GM23338 (cell line): Measurements from ENCODE around the gene TMEM132A. TPM values are rescaled to one million over a fixed set of nuclear protein-coding genes. Genes with fewer than 3 reads are reported as not detected.

Experiments used
- ATAC-seq: fragments of 200-7000 bp; cut with Tn5 transposase; 3 replicates; pipeline ENCODE4 v1.9.1; 2020
- DNase-seq: peaks from one replicate; pipeline ENCODE4 v3.0.0-alpha.2; 2015; ENCODE audit warnings: low spot score
- H2AFZ ChIP-seq: fragments of 200-600 bp; sonication (generic); 2 replicates; pipeline ENCODE4 v1.8.0; 2016; ENCODE audit warnings: antibody characterized with exemption, mild to moderate bottlenecking, moderate library complexity
- H3F3A ChIP-seq: fragments of 200-600 bp; sonication (generic); replicated peaks from 2 replicates; pipeline ENCODE4 v1.8.0; 2017; ENCODE audit warnings: antibody characterized with exemption, mixed run types, low read depth
- H3K27ac ChIP-seq: fragments of 200-600 bp; sonication (generic); 2 replicates; pipeline ENCODE4 v1.6.1; 2016; ENCODE audit warnings: low read depth
- H3K27me3 ChIP-seq: fragments of 200-600 bp; sonication (generic); 2 replicates; pipeline ENCODE4 v1.8.0; 2016; ENCODE audit warnings: mild to moderate bottlenecking, mixed run types, moderate library complexity; ENCODE audit not compliant: insufficient read depth
- H3K36me3 ChIP-seq: fragments of 200-600 bp; sonication (generic); 2 replicates; pipeline ENCODE4 v1.8.0; 2016; ENCODE audit warnings: mild to moderate bottlenecking; ENCODE audit not compliant: insufficient read depth
- H3K4me1 ChIP-seq: fragments of 200-600 bp; sonication (generic); 2 replicates; pipeline ENCODE4 v1.8.0; 2016; ENCODE audit warnings: mild to moderate bottlenecking, moderate library complexity; ENCODE audit not compliant: insufficient read depth
- H3K4me2 ChIP-seq: fragments of 200-600 bp; sonication (generic); 2 replicates; pipeline ENCODE4 v1.7.1; 2017; ENCODE audit warnings: mixed run types
- H3K4me3 ChIP-seq: fragments of 200-600 bp; sonication (generic); 2 replicates; pipeline ENCODE4 v1.6.1; 2016; ENCODE audit warnings: mixed run types
- H3K79me2 ChIP-seq: fragments of 200-600 bp; sonication (generic); replicated peaks from 2 replicates; pipeline ENCODE4 v1.8.0; 2017; ENCODE audit warnings: mild to moderate bottlenecking; ENCODE audit not compliant: insufficient read depth
- H3K9me2 ChIP-seq: fragments of 200-600 bp; sonication (generic); 2 replicates; pipeline ENCODE4 v1.8.0; 2017; ENCODE audit not compliant: insufficient read depth
- H4K20me1 ChIP-seq: fragments of 200-600 bp; sonication (generic); replicated peaks from 2 replicates; pipeline ENCODE4 v1.8.0; 2017; ENCODE audit warnings: mild to moderate bottlenecking; ENCODE audit not compliant: insufficient read depth
- H3K27ac Mint-ChIP-seq: 2 replicates; pipeline ENCODE4 v1.8.0; 2020; ENCODE audit warnings: inconsistent platforms, mild to moderate bottlenecking, moderate library complexity, mixed read lengths
- H3K27me3 Mint-ChIP-seq: 3 replicates; pipeline ENCODE4 v1.8.0; 2022; ENCODE audit warnings: low read depth, mild to moderate bottlenecking, moderate library complexity, mixed read lengths, inconsistent platforms; ENCODE audit not compliant: insufficient read depth, poor library complexity
- H3K36me3 Mint-ChIP-seq: 3 replicates; pipeline ENCODE4 v1.8.0; 2021; ENCODE audit warnings: low read depth, mild to moderate bottlenecking, inconsistent platforms, moderate library complexity, mixed read lengths
- H3K4me1 Mint-ChIP-seq: 3 replicates; pipeline ENCODE4 v1.8.0; 2020; ENCODE audit warnings: mild to moderate bottlenecking, inconsistent platforms, mixed read lengths
- H3K4me3 Mint-ChIP-seq: 3 replicates; pipeline ENCODE4 v1.8.0; 2021; ENCODE audit warnings: moderate library complexity, mild to moderate bottlenecking, inconsistent platforms, mixed read lengths
- H3K9me3 Mint-ChIP-seq: 3 replicates; pipeline ENCODE4 v1.8.0; 2020; ENCODE audit warnings: moderate library complexity, mild to moderate bottlenecking, inconsistent platforms, mixed read lengths
- CREB1 ChIP-seq: fragments of 250-450 bp; sonication (Bioruptor Pico); IDR thresholded peaks from 2 replicates; pipeline ENCODE4 v1.5.0; 2020; ENCODE audit warnings: low read depth, mild to moderate bottlenecking, moderate library complexity
- CTCF ChIP-seq, 2 experiments: fragments of 200-600 bp in 1 of 2; sonication (generic) in 1 of 2; conservative IDR thresholded peaks; 2 replicates each; pipeline versions ENCODE4 v1.5.1 to v1.6.1; 2016 to 2017; ENCODE audit warnings: antibody characterized with exemption in 2 of 2, low read depth in 2 of 2, mild to moderate bottlenecking in 2 of 2, moderate library complexity in 1 of 2
- ETS1 ChIP-seq: IDR thresholded peaks from 2 replicates; pipeline ENCODE4 v1.6.1; 2016; ENCODE audit warnings: antibody characterized with exemption
- EZH2 ChIP-seq: fragments of 200-600 bp; sonication (generic); IDR thresholded peaks from one replicate; pipeline ENCODE4 v1.8.0; 2017; ENCODE audit warnings: antibody characterized with exemption, mild to moderate bottlenecking, low read depth; ENCODE audit not compliant: unreplicated experiment
- EZH2phosphoT487 ChIP-seq: fragments of 200-600 bp; sonication (generic); IDR thresholded peaks from one replicate; pipeline ENCODE4 v1.8.1; 2018; ENCODE audit warnings: antibody characterized with exemption; ENCODE audit not compliant: unreplicated experiment
- JUNB ChIP-seq: IDR thresholded peaks from one replicate; pipeline ENCODE4 v1.6.1; 2016; ENCODE audit warnings: antibody characterized with exemption; ENCODE audit not compliant: unreplicated experiment
- NANOG ChIP-seq: IDR thresholded peaks from 2 replicates; pipeline ENCODE4 v1.6.1; 2016; ENCODE audit warnings: antibody characterized with exemption, borderline replicate concordance
- POLR2AphosphoS5 ChIP-seq: IDR thresholded peaks from 2 replicates; pipeline ENCODE4 v1.6.1; 2016; ENCODE audit warnings: antibody characterized with exemption, low read depth
- REST ChIP-seq: IDR thresholded peaks from one replicate; pipeline ENCODE4 v1.6.1; 2018; ENCODE audit warnings: antibody characterized with exemption; ENCODE audit not compliant: unreplicated experiment
- STAT1 ChIP-seq: IDR thresholded peaks from one replicate; pipeline ENCODE4 v1.6.1; 2016; ENCODE audit warnings: antibody characterized with exemption; ENCODE audit not compliant: unreplicated experiment
- ZNF114 ChIP-seq: fragments of 250-450 bp; sonication (Bioruptor Pico); IDR thresholded peaks from 2 replicates; pipeline ENCODE4 v1.5.0; 2020; ENCODE audit warnings: mild to moderate bottlenecking, moderate library complexity
- ZNF331 ChIP-seq: fragments of 250-450 bp; sonication (Bioruptor Pico); IDR thresholded peaks from 2 replicates; pipeline ENCODE4 v1.5.0; 2020; ENCODE audit warnings: low read depth, mild to moderate bottlenecking, moderate library complexity
- ZNF462 ChIP-seq: fragments of 250-450 bp; sonication (Bioruptor Pico); IDR thresholded peaks from 2 replicates; pipeline ENCODE4 v1.5.0; 2020; ENCODE audit warnings: mild to moderate bottlenecking, moderate library complexity
- polyA plus RNA-seq: library from polyadenylated mRNA; unstranded; fragments of >200 nt; fragmentation: Nextera tagmentation; extraction: Ambion mirVana; gene quantifications from 2 replicates; pipeline ENCODE4 v1.2.1, GENCODE V29; 2016
- total RNA-seq: library from RNA; depleted of rRNA; stranded (reverse); fragments of >200 nt; shearing (Covaris generic); gene quantifications from 2 replicates; pipeline ENCODE4 v1.2.3, GENCODE V29; 2014

Gene TMEM132A
- total and polyA plus RNA-seq, 2 experiments from 2014 or later = 36.2 to 96.6 TPM

- Histone ChIP-seq H3K79me2 (peaks cover 6% of the 10 kb centered on the region; the same call in 1 of the 2 replicates), H3K4me1 (peaks cover 19% of the 10 kb centered on the region), H3K4me3 (no peak overlapping the region), H2AFZ (no peak overlapping the region), H3K4me2 (no peak overlapping the region), H4K20me1 (0 out of 2 replicates have a peak, but pooled peaks cover 3% of the 10 kb centered on the region), H3K27me3 (peaks cover 12% of the 10 kb centered on the region), H3K36me3 (no peaks in the 10 kb centered on the region), H3K9me2 (no peaks in the 10 kb centered on the region), H3K27ac (no peak overlapping the region), H3F3A (peaks cover 8% of the 10 kb centered on the region)
- ATAC-seq (no peak), DNase-seq (no peak)
- Mint-ChIP-seq H3K9me3 (no peaks in the 10 kb centered on the region), H3K4me1 (peaks cover 34% of the 10 kb centered on the region), H3K27ac (no peak overlapping the region), H3K36me3 (peaks cover 12% of the 10 kb centered on the region; the same call in 1 of the 3 replicates), H3K27me3 (peaks cover 18% of the 10 kb centered on the region), H3K4me3 (no peak overlapping the region)
- TF ChIP-seq EZH2phosphoT487 (no peak), ZNF331 (no peak), POLR2AphosphoS5 (no peak), ETS1 (no peak), EZH2 (no peak), ZNF462 (CRISPR knock-in tag) (no peak), NANOG (no peak), ZNF114 (no peak), STAT1 (no peak), CREB1 (CRISPR knock-in tag) (no peak), JUNB (no peak), REST (no peak), CTCF (conservative IDR thresholded peaks at IDR 0.05; ENCODE audit: low read depth in 2 of 2) (no peak)
These were observed 21.0 kb downstream of the TMEM132A start for GRCh38 chr11:60945295-60945667.
